Measurements from ENCODE around the gene LIPG. TPM values are rescaled to one million over a fixed set of nuclear protein-coding genes. Genes with fewer than 3 reads are reported as not detected.

Gene LIPG
- total RNA-seq, 4 donors from 2014 or later, result 0.24 to 6.4 (median 1.9) TPM

DNA sequence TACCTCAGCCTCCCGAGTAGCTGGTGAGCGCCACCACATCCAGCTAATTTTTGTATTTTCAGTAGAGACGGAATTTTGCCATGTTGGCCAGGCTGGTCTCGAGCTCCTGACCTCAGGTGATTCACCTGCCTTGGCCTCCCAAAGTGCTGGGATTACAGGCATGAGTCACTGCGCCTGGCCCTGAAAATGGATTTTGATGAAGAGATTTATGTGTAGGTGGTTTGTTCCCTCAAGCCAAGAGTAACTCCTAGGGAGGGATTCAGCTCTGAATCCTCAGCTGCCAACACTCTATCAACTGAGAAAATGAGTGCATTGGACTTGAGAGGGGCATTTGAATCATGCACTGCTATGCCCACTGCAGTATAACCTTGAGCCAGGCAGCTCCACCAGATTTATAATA is 17.5 kb upstream of the LIPG start:
- TF ChIP-seq, protein P1, sequence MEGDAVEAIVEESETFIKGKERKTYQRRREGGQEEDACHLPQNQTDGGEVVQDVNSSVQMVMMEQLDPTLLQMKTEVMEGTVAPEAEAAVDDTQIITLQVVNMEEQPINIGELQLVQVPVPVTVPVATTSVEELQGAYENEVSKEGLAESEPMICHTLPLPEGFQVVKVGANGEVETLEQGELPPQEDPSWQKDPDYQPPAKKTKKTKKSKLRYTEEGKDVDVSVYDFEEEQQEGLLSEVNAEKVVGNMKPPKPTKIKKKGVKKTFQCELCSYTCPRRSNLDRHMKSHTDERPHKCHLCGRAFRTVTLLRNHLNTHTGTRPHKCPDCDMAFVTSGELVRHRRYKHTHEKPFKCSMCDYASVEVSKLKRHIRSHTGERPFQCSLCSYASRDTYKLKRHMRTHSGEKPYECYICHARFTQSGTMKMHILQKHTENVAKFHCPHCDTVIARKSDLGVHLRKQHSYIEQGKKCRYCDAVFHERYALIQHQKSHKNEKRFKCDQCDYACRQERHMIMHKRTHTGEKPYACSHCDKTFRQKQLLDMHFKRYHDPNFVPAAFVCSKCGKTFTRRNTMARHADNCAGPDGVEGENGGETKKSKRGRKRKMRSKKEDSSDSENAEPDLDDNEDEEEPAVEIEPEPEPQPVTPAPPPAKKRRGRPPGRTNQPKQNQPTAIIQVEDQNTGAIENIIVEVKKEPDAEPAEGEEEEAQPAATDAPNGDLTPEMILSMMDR (IDR thresholded peaks at IDR 0.05 in 4 of 5, conservative IDR thresholded peaks at IDR 0.05 in 1 of 5), result no peak
- TF ChIP-seq POLR2A (IDR thresholded peaks at IDR 0.05), result no peak
- Histone ChIP-seq H3K36me3 (no peaks in the 10 kb centered on the region), H3K27ac (no peak overlapping the region), H3K27me3 (no peaks in the 10 kb centered on the region), H3K9me3 (no peaks in the 10 kb centered on the region), H3K4me1 (peaks cover 0 to 2% of the 10 kb centered on the region in 2 donors), H3K4me3 (no peak overlapping the region)
- intact Hi-C loops (cut with DNase I; ENCODE audit: low total_unique reads), result no loop called here
- DNase-seq, result no peak
- in situ Hi-C loops (cut with MboI; ENCODE audit: low sequenced_read_pairs in 4 of 4), result no loop called here
- no peak for ATAC-seq

DNA sequence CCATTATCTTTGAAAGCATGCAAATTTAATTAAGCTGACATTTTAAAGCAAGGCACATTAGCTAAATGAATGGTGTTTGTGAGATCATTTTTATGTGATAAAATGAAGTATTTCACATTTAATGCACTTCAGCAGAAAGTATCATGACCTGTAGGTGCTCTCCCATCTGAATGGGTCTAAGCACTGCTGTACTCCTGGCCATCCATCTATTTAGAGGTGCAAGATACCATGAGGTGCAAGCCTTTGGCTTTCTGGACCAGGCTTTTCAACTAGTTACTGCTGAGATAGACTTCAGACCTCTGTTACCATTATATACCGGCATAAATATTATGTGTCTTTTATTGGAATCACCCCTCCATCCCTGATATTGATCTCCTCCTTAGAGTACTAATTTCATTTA is 15.6 kb upstream of the LIPG start:
- Histone ChIP-seq H3K27ac (no peak overlapping the region), H3K36me3 (no peaks in the 10 kb centered on the region), H3K27me3 (peaks cover 0 to 3% (median 0%) of the 10 kb centered on the region in 3 donors), H3K4me1 (peaks cover 0 to 2% of the 10 kb centered on the region in 2 donors), H3K9me3 (no peaks in the 10 kb centered on the region), H3K4me3 (no peak overlapping the region)
- intact Hi-C loops (cut with DNase I; ENCODE audit: low total_unique reads) (no loop called here), in situ Hi-C loops (cut with MboI; ENCODE audit: low sequenced_read_pairs in 4 of 4) (no loop called here)
- DNase-seq, result no peak
- ATAC-seq, result no peak
- TF ChIP-seq POLR2A (IDR thresholded peaks at IDR 0.05), result no peak
- TF ChIP-seq, protein P1 (IDR thresholded peaks at IDR 0.05 in 4 of 5, conservative IDR thresholded peaks at IDR 0.05 in 1 of 5), result no peak

DNA sequence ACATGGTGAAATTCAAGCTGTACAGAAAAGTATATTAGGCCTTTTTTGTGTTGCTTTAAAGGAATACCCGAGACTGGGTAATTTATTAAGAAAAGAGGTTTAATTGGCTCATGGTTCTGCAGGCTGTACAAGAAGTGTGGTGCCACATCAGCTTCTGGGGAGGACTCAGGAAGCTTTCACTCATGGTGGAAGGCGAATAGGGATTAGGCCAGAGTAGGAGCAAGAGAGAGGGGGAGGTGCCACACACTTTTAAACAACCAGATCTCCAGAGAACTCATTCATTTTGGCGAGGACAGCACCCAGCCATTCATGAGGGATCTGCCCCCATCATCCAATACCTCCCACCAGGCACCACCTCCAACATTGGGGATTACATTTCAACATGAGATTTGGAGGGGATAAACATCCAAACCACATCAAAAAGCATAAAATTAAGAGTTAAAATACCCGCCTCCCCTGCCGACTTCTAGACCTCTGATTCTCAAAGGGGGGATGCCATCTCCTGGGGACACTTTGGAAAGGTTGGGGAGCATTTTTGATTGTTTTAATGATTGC is 15.1 kb upstream of the LIPG start:
- in situ Hi-C loops (cut with MboI; ENCODE audit: low sequenced_read_pairs in 4 of 4), result no loop called here
- Histone ChIP-seq H3K4me1 (peaks cover 0 to 2% of the 10 kb centered on the region in 2 donors), H3K27ac (no peak overlapping the region), H3K36me3 (no peaks in the 10 kb centered on the region), H3K9me3 (no peaks in the 10 kb centered on the region), H3K27me3 (peaks cover 0 to 3% (median 0%) of the 10 kb centered on the region in 3 donors), H3K4me3 (no peak overlapping the region)
- no peak for DNase-seq
- TF ChIP-seq, protein P1 (IDR thresholded peaks at IDR 0.05 in 4 of 5, conservative IDR thresholded peaks at IDR 0.05 in 1 of 5), result no peak
- no peak for TF ChIP-seq POLR2A (IDR thresholded peaks at IDR 0.05)
- ATAC-seq, result no peak
- intact Hi-C loops (cut with DNase I; ENCODE audit: low total_unique reads), result no loop called here

DNA sequence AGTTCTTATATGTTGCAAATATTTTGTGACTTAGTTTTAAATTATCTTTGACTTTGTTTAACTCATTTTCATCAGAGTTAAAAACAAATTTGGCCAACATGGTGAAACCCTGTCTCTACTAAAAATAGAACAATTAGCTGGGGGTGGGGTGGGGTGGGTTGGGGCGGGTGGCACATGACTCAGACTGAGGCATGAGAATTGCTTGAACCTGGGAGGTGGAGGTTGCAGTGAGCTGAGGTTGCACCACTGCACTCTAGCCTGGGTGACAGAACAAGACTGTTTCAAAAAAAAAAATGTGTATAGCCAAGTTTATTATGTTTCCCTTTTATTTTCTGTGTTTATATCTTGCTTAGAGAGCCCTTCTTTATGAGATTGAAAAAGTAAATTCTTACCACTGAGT is 14.2 kb upstream of the LIPG start:
- TF ChIP-seq, protein P1 (IDR thresholded peaks at IDR 0.05 in 4 of 5, conservative IDR thresholded peaks at IDR 0.05 in 1 of 5), result no peak
- no peak for TF ChIP-seq POLR2A (IDR thresholded peaks at IDR 0.05)
- Histone ChIP-seq H3K27ac (no peak overlapping the region), H3K4me1 (peaks cover 0 to 2% of the 10 kb centered on the region in 2 donors), H3K9me3 (no peaks in the 10 kb centered on the region), H3K36me3 (no peaks in the 10 kb centered on the region), H3K27me3 (peaks cover 0 to 3% (median 0%) of the 10 kb centered on the region in 3 donors), H3K4me3 (no peak overlapping the region)
- DNase-seq, result no peak
- ATAC-seq, result no peak
- intact Hi-C loops (cut with DNase I; ENCODE audit: low total_unique reads) (no loop called here), in situ Hi-C loops (cut with MboI; ENCODE audit: low sequenced_read_pairs in 4 of 4) (no loop called here)

DNA sequence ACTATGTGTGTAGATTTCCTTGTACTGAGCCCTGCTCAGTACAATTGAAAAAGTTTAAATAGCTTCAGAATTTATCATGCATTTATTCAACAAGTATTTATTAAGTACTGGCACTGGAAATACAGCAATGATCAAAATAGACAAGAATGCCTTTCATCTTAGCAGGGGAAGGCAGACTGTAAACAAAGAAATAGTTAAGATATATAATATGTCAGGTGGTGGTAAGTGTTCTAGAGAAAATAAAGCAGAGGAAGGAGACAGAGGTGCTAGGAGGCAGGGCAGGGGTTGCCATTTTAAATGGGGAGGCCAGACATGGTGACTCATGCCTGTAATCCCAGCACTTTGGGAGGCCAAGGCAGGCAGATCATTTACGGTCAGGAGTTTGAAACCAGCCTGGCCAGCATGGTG is 13.6 kb upstream of the LIPG start:
- TF ChIP-seq, protein P1 (IDR thresholded peaks at IDR 0.05 in 4 of 5, conservative IDR thresholded peaks at IDR 0.05 in 1 of 5), result no peak
- no peak for TF ChIP-seq POLR2A (IDR thresholded peaks at IDR 0.05)
- H3K4me3 ChIP-seq, result no peak overlapping the region
- H3K4me1 ChIP-seq, result peaks cover 0 to 2% of the 10 kb centered on the region in 2 donors
- no peaks in the 10 kb centered on the region for H3K9me3 ChIP-seq
- H3K27me3 ChIP-seq, result peaks cover 0 to 3% (median 0%) of the 10 kb centered on the region in 3 donors
- no peaks in the 10 kb centered on the region for H3K36me3 ChIP-seq
- in situ Hi-C loops (cut with MboI; ENCODE audit: low sequenced_read_pairs in 4 of 4), result no loop called here
- no peak overlapping the region for H3K27ac ChIP-seq
- intact Hi-C loops (cut with DNase I; ENCODE audit: low total_unique reads), result no loop called here
- DNase-seq (no peak), ATAC-seq (no peak)
